Prostate gland (tissue), 2 donors: ENCODE results near the gene TSPAN18. TPM values are rescaled to one million over a fixed set of nuclear protein-coding genes. Genes with fewer than 3 reads are reported as not detected.

Source experiments
- DNase-seq: peaks from one replicate; pipeline ENCODE4 v3.0.0-alpha.2; 2019; ENCODE audit warnings: low spot score
- H3K27ac ChIP-seq, 2 donors: fragments of 200-600 bp; sonication (generic); 2 replicates each; pipeline ENCODE4 v1.5.1; 2017 to 2019
- H3K27me3 ChIP-seq: fragments of 200-600 bp; sonication (generic); replicated peaks from 2 replicates; pipeline ENCODE4 v1.5.1; 2019; ENCODE audit not compliant: insufficient read depth
- H3K36me3 ChIP-seq, 2 donors: fragments of 200-600 bp; sonication (generic); 1 replicate in 1 of 2; 2 replicates in 1 of 2; pipeline versions ENCODE4 v1.5.1 to v1.8.1; 2017 to 2019
- H3K4me1 ChIP-seq: fragments of 200-600 bp; sonication (generic); replicated peaks from 2 replicates; pipeline ENCODE4 v1.5.1; 2019
- H3K4me3 ChIP-seq, 2 donors: fragments of 200-600 bp; sonication (generic); 2 replicates each; pipeline ENCODE4 v1.5.1; 2017 to 2019
- H3K9me3 ChIP-seq: fragments of 200-600 bp; sonication (generic); 2 replicates; pipeline ENCODE4 v1.5.1; 2017
- CTCF ChIP-seq, 4 experiments: fragments of 200-600 bp in 2 of 4; fragments of 450-650 bp in 2 of 4; sonication (generic) in 2 of 4; IDR thresholded peaks; 1 replicate in 3 of 4; 2 replicates in 1 of 4; pipeline ENCODE4 v1.5.1; 2016 to 2019; ENCODE audit warnings: antibody characterized with exemption in 4 of 4, mild to moderate bottlenecking in 2 of 4, moderate library complexity in 2 of 4
- POLR2A ChIP-seq: fragments of 450-650 bp; IDR thresholded peaks from one replicate; pipeline ENCODE4 v1.6.1; 2016; ENCODE audit warnings: antibody characterized with exemption, mild to moderate bottlenecking
- POLR2AphosphoS5 ChIP-seq: sonication (generic); formaldehyde crosslinking; IDR thresholded peaks from one replicate; pipeline ENCODE4 v1.6.1; 2017; ENCODE audit warnings: antibody characterized with exemption
- WGBS: methylation state at CpG from one replicate; pipeline ENCODE4 v1.1.5; 2018; 5-methylcytosine and 5-hydroxymethylcytosine counted together
- intact Hi-C: fragments of 100-400 bp; cut with DNase I; formaldehyde crosslinking; loops from one replicate; pipeline ENCODE4 v1.14.2; 2022
- total RNA-seq, 2 donors: library from RNA; depleted of rRNA; stranded (reverse); fragments of >200 nt; gene quantifications; one replicate each; pipeline ENCODE4 v1.1.0, GENCODE V29; 2016

The TSPAN18 gene
- total RNA-seq, 2 donors from 2014 or later = 4.1 to 6.6 TPM

- H3K4me1 ChIP-seq = no peaks in the 10 kb centered on the region
- no peaks in the 10 kb centered on the region for H3K9me3 ChIP-seq
- WGBS = 48% methylated on average over 2 of the region's 2 CpGs
- H3K36me3 ChIP-seq = no peaks in the 10 kb centered on the region
- no peaks in the 10 kb centered on the region for H3K27me3 ChIP-seq
- DNase-seq = no peak
- intact Hi-C loops = no loop called here
- H3K4me3 ChIP-seq = no peak overlapping the region
- TF ChIP-seq POLR2A (no peak), CTCF (IDR thresholded peaks at IDR 0.05) (no peak), POLR2AphosphoS5 (no peak)
- no peak overlapping the region for H3K27ac ChIP-seq
Measured at GRCh38 chr11:44689265-44689664, 37.5 kb upstream of the TSPAN18 start.

GRCh38 chr11:44690651-44691050, 36.1 kb upstream of the TSPAN18 start:
- TF ChIP-seq CTCF (IDR thresholded peaks at IDR 0.05) (no peak), POLR2AphosphoS5 (no peak)
- Histone ChIP-seq H3K36me3 (no peaks in the 10 kb centered on the region), H3K27me3 (no peaks in the 10 kb centered on the region), H3K4me3 (no peak overlapping the region), H3K27ac (no peak overlapping the region), H3K4me1 (no peaks in the 10 kb centered on the region), H3K9me3 (no peaks in the 10 kb centered on the region)
- no peak for DNase-seq
- 62% methylated on average over 3 of the region's 3 CpGs for WGBS
- intact Hi-C loops = no loop called here

- DNase-seq = no peak
- 91% methylated on average over 10 of the region's 10 CpGs for WGBS
- Histone ChIP-seq H3K36me3 (no peaks in the 10 kb centered on the region), H3K4me3 (no peak overlapping the region), H3K27ac (no peak overlapping the region), H3K27me3 (no peaks in the 10 kb centered on the region), H3K4me1 (no peaks in the 10 kb centered on the region), H3K9me3 (no peaks in the 10 kb centered on the region)
- no peak for TF ChIP-seq POLR2A
- intact Hi-C loops = no loop called here
Measured at GRCh38 chr11:44692460-44692859, 34.3 kb upstream of the TSPAN18 start.

GRCh38 chr11:44693654-44694119, 33.1 kb upstream of the TSPAN18 start:
- Histone ChIP-seq H3K4me3 (no peak overlapping the region), H3K36me3 (no peaks in the 10 kb centered on the region), H3K9me3 (no peaks in the 10 kb centered on the region), H3K27me3 (no peaks in the 10 kb centered on the region), H3K27ac (no peak overlapping the region), H3K4me1 (no peaks in the 10 kb centered on the region)
- intact Hi-C loops = no loop called here
- TF ChIP-seq CTCF (IDR thresholded peaks at IDR 0.05) (no peak), POLR2A (no peak), POLR2AphosphoS5 (no peak)
- no peak for DNase-seq
- WGBS = 79% methylated on average over 7 of the region's 7 CpGs

GRCh38 chr11:44694443-44694842, 32.3 kb upstream of the TSPAN18 start:
- no peak for TF ChIP-seq POLR2AphosphoS5
- no peak for TF ChIP-seq CTCF (IDR thresholded peaks at IDR 0.05)
- TF ChIP-seq POLR2A = no peak
- no peaks in the 10 kb centered on the region for H3K27me3 ChIP-seq
- intact Hi-C loops = no loop called here
- H3K36me3 ChIP-seq = no peaks in the 10 kb centered on the region
- WGBS = 91% methylated on average over 12 of the region's 12 CpGs
- no peak overlapping the region for H3K27ac ChIP-seq
- no peak for DNase-seq
- H3K9me3 ChIP-seq = no peaks in the 10 kb centered on the region
- H3K4me1 ChIP-seq = no peaks in the 10 kb centered on the region
- no peak overlapping the region for H3K4me3 ChIP-seq
